Nephron (organoid): ENCODE results near the gene PHAF1.

Experiments
- H3K27ac Mint-ChIP-seq, 3 experiments: 2 replicates each; pipeline ENCODE4 v1.8.0; 2020; ENCODE audit warnings: mixed read lengths in 3 of 3, mild to moderate bottlenecking in 2 of 3, moderate library complexity in 1 of 3
- H3K27me3 Mint-ChIP-seq: 2 replicates; pipeline ENCODE4 v1.8.0; 2021; ENCODE audit warnings: low read depth, mild to moderate bottlenecking, moderate library complexity, mixed read lengths
- H3K36me3 Mint-ChIP-seq: 2 replicates; pipeline ENCODE4 v1.8.0; 2020; ENCODE audit warnings: low read depth, mixed read lengths
- H3K4me1 Mint-ChIP-seq: 2 replicates; pipeline ENCODE4 v1.8.0; 2020; ENCODE audit warnings: mixed read lengths
- H3K4me3 Mint-ChIP-seq, 3 experiments: 2 replicates each; pipeline ENCODE4 v1.8.0; 2020; ENCODE audit warnings: mild to moderate bottlenecking in 3 of 3, mixed read lengths in 3 of 3, moderate library complexity in 2 of 3
- H3K9me3 Mint-ChIP-seq: 2 replicates; pipeline ENCODE4 v1.8.0; 2020; ENCODE audit warnings: mixed read lengths
- TF ChIP-seq, protein P1 (sequence below), 3 experiments: fragments of 200-600 bp; sonication (generic); IDR thresholded peaks; one replicate each; pipeline ENCODE4 v1.5.0; 2021; ENCODE audit warnings: antibody characterized with exemption in 3 of 3; ENCODE audit not compliant: unreplicated experiment in 3 of 3

PHAF1 gene

DNA sequence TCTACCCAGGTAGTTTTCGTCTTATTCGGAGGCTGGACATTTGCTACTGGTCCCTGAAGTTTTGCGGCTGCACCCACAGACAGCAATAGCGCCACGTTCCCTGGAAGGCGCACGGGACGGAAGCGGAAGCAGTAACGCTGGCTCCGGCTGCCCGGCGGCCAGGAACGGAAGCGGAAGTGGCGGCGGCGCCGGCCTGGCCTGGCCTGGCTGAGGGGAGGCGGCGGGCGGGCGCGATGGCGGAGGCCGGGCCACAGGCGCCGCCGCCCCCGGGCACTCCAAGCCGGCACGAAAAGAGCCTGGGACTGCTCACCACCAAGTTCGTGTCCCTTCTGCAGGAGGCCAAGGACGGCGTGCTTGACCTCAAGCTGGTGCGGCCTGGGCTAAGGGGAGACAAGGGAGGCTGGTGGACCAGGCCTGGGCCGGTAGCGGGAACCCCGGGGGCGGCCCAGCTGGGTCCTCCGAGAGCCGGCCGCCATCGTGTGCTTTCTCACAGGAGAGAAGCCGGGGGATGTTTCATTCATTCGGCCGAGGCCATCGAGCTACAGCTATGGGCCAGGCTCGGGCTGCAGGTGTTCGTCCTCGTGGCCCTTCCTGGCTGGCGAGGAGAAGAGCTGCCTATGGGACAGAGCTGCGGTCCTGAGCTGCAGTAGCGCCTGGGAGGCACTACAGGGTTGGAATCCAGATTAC, 82.4 kb downstream of the PHAF1 start, which contains the start of gene E2F4:
Gene E2F4 (plus strand): TSS at position 161 of the 687 bp plus-strand sequence. CDS start 73 bp downstream, at position 234.
- peak within 1 kb of the TSS; percentile 86 to 93 (median 89) for H3K4me3 Mint-ChIP-seq
- no peaks in the 10 kb centered on the region for H3K27me3 Mint-ChIP-seq
- TF ChIP-seq, protein P1, sequence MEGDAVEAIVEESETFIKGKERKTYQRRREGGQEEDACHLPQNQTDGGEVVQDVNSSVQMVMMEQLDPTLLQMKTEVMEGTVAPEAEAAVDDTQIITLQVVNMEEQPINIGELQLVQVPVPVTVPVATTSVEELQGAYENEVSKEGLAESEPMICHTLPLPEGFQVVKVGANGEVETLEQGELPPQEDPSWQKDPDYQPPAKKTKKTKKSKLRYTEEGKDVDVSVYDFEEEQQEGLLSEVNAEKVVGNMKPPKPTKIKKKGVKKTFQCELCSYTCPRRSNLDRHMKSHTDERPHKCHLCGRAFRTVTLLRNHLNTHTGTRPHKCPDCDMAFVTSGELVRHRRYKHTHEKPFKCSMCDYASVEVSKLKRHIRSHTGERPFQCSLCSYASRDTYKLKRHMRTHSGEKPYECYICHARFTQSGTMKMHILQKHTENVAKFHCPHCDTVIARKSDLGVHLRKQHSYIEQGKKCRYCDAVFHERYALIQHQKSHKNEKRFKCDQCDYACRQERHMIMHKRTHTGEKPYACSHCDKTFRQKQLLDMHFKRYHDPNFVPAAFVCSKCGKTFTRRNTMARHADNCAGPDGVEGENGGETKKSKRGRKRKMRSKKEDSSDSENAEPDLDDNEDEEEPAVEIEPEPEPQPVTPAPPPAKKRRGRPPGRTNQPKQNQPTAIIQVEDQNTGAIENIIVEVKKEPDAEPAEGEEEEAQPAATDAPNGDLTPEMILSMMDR (IDR thresholded peaks at IDR 0.05; ENCODE audit: unreplicated experiment in 3 of 3): no peak
- peak within 1 kb of the TSS; percentile 2 to 86 (median 67) for H3K27ac Mint-ChIP-seq
- H3K4me1 Mint-ChIP-seq: peaks cover 34% of the 10 kb centered on the region
- H3K36me3 Mint-ChIP-seq: peaks cover 30% of the 10 kb centered on the region
- H3K9me3 Mint-ChIP-seq: no peaks in the 10 kb centered on the region

DNA sequence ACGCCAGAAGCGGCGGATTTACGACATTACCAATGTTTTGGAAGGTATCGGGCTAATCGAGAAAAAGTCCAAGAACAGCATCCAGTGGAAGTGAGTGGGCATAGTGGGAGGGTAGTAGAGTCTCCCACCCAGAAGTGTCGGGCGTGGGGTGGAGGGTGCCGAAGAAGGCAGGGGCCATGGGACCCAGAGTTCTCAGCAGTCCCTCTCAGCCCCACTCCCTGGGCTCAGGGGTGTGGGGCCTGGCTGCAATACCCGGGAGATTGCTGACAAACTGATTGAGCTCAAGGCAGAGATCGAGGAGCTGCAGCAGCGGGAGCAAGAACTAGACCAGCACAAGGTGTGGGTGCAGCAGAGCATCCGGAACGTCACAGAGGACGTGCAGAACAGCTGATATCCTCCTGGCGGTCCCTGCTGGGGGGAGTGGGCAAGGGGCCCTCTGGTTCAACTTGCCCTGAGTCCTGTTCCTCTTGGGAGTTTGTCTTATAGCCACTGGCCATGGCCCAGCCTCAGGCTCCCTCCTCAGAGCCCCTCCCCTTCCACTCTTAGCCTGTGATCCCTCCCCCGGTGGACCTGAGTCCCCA, 83.1 kb downstream of the PHAF1 start:
- H3K27ac Mint-ChIP-seq: no peak overlapping the region
- H3K4me3 Mint-ChIP-seq: peak overlapping the region; percentile 86 to 93 (median 89)
- H3K36me3 Mint-ChIP-seq: peaks cover 32% of the 10 kb centered on the region
- H3K9me3 Mint-ChIP-seq: no peaks in the 10 kb centered on the region
- H3K4me1 Mint-ChIP-seq: peaks cover 34% of the 10 kb centered on the region
- H3K27me3 Mint-ChIP-seq: no peaks in the 10 kb centered on the region
- TF ChIP-seq, protein P1 (IDR thresholded peaks at IDR 0.05; ENCODE audit: unreplicated experiment in 3 of 3): no peak

DNA sequence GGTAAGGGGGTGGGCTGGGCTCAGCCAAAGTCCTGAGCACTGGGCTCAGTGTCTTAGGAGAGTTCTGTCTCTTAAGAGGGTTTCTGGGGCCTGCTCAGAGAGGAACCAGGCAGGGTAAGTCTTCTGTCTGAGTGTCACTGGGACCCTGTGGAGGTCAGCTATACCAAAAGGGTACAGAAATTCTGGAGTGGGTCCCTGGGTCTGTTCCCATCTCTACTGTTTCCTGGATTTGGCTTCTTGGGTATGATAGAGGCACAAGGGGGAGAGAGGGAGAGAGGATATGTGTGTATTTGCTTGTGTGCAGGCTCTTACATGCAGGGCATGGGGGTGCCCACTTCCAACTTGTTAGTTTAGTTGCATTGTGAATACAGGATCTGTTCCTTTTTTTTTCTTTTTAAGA, 83.8 kb downstream of the PHAF1 start:
- Mint-ChIP-seq H3K9me3 (no peaks in the 10 kb centered on the region), H3K4me1 (peaks cover 34% of the 10 kb centered on the region), H3K27ac (peak overlapping the region in 1 of 3 experiments; percentile 61), H3K27me3 (peaks cover 5% of the 10 kb centered on the region), H3K36me3 (peaks cover 36% of the 10 kb centered on the region), H3K4me3 (peak overlapping the region; percentile 86 to 93 (median 89))
- TF ChIP-seq, protein P1 (IDR thresholded peaks at IDR 0.05; ENCODE audit: unreplicated experiment in 3 of 3): no peak

DNA sequence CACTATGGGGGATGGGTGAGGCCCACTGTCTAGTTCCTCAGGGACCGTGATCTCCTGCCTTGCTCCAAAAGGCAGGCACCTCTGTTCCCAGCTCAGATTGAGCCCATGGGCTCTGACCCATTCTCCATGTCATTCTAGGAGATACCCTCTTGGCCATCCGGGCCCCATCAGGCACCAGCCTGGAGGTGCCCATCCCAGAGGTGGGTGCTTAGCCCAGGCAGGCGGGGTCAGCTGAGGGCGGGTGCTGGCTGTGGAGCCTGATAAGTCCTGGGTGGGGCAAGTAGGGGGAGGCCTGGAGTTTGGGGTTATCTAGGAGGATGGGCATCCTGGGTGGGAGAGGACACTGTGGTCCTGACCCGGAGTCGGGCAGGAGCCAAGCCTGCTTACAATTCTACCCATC, 84.5 kb downstream of the PHAF1 start:
- Mint-ChIP-seq H3K27me3 (peaks cover 5% of the 10 kb centered on the region), H3K9me3 (no peaks in the 10 kb centered on the region), H3K4me1 (peaks cover 34% of the 10 kb centered on the region), H3K4me3 (peak overlapping the region; percentile 86 to 93 (median 89)), H3K27ac (peak overlapping the region in 1 of 3 experiments; percentile 61), H3K36me3 (peaks cover 36% of the 10 kb centered on the region)
- TF ChIP-seq, protein P1 (IDR thresholded peaks at IDR 0.05; ENCODE audit: unreplicated experiment in 3 of 3): no peak

DNA sequence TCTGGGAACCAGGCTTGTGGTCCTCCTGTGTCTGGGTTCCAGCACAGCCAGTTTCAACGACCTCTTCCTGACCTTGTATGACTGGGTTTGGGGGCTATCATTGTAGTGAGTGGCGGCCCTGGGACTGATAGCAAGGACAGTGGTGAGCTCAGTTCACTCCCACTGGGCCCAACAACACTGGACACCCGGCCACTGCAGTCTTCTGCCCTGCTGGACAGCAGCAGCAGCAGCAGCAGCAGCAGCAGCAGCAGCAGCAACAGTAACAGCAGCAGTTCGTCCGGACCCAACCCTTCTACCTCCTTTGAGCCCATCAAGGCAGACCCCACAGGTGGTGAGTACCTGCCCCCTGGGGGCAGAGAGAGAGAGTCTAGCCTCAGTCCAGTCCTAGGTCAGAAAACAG, 85.9 kb downstream of the PHAF1 start:
- Mint-ChIP-seq H3K9me3 (no peaks in the 10 kb centered on the region), H3K36me3 (peaks cover 39% of the 10 kb centered on the region), H3K4me1 (peaks cover 34% of the 10 kb centered on the region), H3K4me3 (peak overlapping the region; percentile 63 to 93 (median 86)), H3K27me3 (peaks cover 5% of the 10 kb centered on the region), H3K27ac (no peak overlapping the region)
- TF ChIP-seq, protein P1 (IDR thresholded peaks at IDR 0.05; ENCODE audit: unreplicated experiment in 3 of 3): no peak
